ENCODE data around the gene E2F8.

E2F8 gene

GRCh38 chr11:19243143-19243542 lies 2.4 kb upstream of the E2F8 start:
- no peak overlapping the region for H3K4me3 ChIP-seq (ENCODE audit: low read depth, low read length)
- DNase-seq (ENCODE audit: low read depth) = no peak
- TF ChIP-seq, protein P1, sequence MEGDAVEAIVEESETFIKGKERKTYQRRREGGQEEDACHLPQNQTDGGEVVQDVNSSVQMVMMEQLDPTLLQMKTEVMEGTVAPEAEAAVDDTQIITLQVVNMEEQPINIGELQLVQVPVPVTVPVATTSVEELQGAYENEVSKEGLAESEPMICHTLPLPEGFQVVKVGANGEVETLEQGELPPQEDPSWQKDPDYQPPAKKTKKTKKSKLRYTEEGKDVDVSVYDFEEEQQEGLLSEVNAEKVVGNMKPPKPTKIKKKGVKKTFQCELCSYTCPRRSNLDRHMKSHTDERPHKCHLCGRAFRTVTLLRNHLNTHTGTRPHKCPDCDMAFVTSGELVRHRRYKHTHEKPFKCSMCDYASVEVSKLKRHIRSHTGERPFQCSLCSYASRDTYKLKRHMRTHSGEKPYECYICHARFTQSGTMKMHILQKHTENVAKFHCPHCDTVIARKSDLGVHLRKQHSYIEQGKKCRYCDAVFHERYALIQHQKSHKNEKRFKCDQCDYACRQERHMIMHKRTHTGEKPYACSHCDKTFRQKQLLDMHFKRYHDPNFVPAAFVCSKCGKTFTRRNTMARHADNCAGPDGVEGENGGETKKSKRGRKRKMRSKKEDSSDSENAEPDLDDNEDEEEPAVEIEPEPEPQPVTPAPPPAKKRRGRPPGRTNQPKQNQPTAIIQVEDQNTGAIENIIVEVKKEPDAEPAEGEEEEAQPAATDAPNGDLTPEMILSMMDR (IDR thresholded peaks at IDR 0.05; ENCODE audit: low read depth, low read length, missing control alignments) = no peak

- H3K4me3 ChIP-seq (ENCODE audit: low read depth, low read length) = peak overlapping the region; percentile 59
- TF ChIP-seq, protein P1 (IDR thresholded peaks at IDR 0.05; ENCODE audit: low read depth, low read length, missing control alignments) = no peak
- DNase-seq (ENCODE audit: low read depth) = no peak
Measured at GRCh38 chr11:19242179-19242932, 1.6 kb upstream of the E2F8 start.

- no peak for DNase-seq (ENCODE audit: low read depth)
- TF ChIP-seq, protein P1 (IDR thresholded peaks at IDR 0.05; ENCODE audit: low read depth, low read length, missing control alignments) = no peak
- H3K4me3 ChIP-seq (ENCODE audit: low read depth, low read length) = peak overlapping the region; percentile 59
Measured at GRCh38 chr11:19241260-19242178, 774 bp upstream of the E2F8 start.

- no peak for DNase-seq (ENCODE audit: low read depth)
- H3K4me3 ChIP-seq (ENCODE audit: low read depth, low read length) = peak overlapping the region; percentile 59
- TF ChIP-seq, protein P1 (IDR thresholded peaks at IDR 0.05; ENCODE audit: low read depth, low read length, missing control alignments) = no peak
Measured at GRCh38 chr11:19239039-19239438, 1.7 kb downstream of the E2F8 start.

GRCh38 chr11:19237813-19238212 lies 2.9 kb downstream of the E2F8 start:
- TF ChIP-seq, protein P1 (IDR thresholded peaks at IDR 0.05; ENCODE audit: low read depth, low read length, missing control alignments) = no peak
- no peak overlapping the region for H3K4me3 ChIP-seq (ENCODE audit: low read depth, low read length)
- DNase-seq (ENCODE audit: low read depth) = no peak

- TF ChIP-seq, protein P1 (IDR thresholded peaks at IDR 0.05; ENCODE audit: low read depth, low read length, missing control alignments) = no peak
Measured at GRCh38 chr11:19237381-19237780, 3.4 kb downstream of the E2F8 start.

More at GRCh38 chr11:19237381-19237780, 3.4 kb downstream of the E2F8 start:
- DNase-seq (ENCODE audit: low read depth) = no peak
- no peak overlapping the region for H3K4me3 ChIP-seq (ENCODE audit: low read depth, low read length)

Measured in GM12864 (cell line).